HEK293T (cell line): ENCODE data around the gene AP1G2.

ENCODE experiments used
- BHLHE40 ChIP-seq: fragments of 450-650 bp; IDR thresholded peaks from 2 replicates; pipeline ENCODE4 v1.6.1; 2016; ENCODE audit warnings: mild to moderate bottlenecking, moderate library complexity, borderline replicate concordance
- CTBP1 ChIP-seq: fragments of 450-650 bp; IDR thresholded peaks from 2 replicates; pipeline ENCODE4 v1.6.1; 2016; ENCODE audit warnings: borderline replicate concordance
- FOXM1 ChIP-seq: fragments of 450-650 bp; IDR thresholded peaks from 2 replicates; pipeline ENCODE4 v1.6.1; 2017; ENCODE audit warnings: mild to moderate bottlenecking, borderline replicate concordance
- TARDBP ChIP-seq: fragments of 450-650 bp; IDR thresholded peaks from 2 replicates; pipeline ENCODE4 v1.6.1; 2016
- ZNF384 ChIP-seq: fragments of 450-650 bp; IDR thresholded peaks from 2 replicates; pipeline ENCODE4 v1.6.1; 2016

GRCh38 chr14:23543403-23543802 is 24.2 kb downstream of the AP1G2 start:
- TF ChIP-seq ZNF384 (no peak), BHLHE40 (no peak), TARDBP (no peak), CTBP1 (no peak), FOXM1 (no peak)
